ENCODE measurements around the gene SRCIN1.

The SRCIN1 gene

DNA sequence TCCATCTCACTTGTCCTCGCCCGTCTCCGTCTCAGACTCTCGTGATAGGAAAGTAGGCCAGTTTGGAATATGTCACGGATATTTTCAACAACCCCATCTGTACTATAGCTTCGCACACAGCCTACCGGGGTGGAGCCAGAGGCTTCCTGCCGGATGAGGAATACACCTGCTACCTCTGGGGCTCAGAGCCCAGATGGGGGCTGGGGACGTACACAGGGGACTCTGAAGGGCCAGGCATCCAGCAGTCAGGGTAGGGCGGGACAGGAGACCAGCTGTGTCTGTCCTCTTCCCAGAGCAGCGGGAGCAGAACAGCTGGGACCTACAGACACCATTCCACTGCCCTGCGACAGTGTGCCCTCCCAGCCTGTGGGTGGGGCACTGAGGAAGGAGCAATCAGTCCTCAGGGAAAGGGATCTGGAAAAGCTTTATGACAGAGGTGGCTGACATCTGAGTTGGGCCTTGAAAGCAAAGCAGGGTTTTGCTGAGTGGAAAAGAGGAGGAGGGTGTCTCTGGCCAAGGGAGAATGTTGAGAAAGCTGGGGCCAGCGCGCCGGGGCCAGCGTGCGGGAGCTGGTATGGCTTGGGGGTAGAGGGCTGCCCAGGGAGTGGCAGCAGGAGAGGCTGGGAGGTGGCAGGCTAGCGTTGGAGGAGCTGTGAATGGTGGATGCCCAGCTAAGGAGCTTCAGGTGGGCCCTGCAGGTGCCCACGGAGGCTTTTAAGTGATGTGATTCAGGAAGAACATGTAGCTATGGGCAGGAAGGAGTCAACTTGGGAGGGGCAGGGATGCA lies 11.5 kb upstream of the SRCIN1 start:
- FAIRE-seq = no peak

DNA sequence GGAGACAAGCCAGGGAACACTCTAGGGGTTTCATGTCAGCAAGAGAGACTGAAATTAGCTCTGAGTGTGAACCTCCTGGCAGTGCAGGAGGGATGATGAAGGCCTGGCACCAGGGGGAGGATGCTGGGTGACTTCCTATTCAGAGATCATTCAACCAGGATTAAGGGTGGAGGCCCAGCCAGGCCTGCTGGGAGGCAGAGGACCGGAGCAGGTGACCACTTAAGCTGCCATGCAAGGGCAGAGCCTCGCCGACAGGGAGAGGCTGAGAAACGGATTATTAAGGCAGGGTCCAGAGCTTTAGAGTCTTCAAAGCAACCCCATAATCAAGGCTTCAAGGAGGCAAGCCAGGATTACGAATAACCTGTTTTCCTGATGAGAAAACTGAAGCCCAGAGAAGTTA lies 10.6 kb upstream of the SRCIN1 start:
- FAIRE-seq = no peak

DNA sequence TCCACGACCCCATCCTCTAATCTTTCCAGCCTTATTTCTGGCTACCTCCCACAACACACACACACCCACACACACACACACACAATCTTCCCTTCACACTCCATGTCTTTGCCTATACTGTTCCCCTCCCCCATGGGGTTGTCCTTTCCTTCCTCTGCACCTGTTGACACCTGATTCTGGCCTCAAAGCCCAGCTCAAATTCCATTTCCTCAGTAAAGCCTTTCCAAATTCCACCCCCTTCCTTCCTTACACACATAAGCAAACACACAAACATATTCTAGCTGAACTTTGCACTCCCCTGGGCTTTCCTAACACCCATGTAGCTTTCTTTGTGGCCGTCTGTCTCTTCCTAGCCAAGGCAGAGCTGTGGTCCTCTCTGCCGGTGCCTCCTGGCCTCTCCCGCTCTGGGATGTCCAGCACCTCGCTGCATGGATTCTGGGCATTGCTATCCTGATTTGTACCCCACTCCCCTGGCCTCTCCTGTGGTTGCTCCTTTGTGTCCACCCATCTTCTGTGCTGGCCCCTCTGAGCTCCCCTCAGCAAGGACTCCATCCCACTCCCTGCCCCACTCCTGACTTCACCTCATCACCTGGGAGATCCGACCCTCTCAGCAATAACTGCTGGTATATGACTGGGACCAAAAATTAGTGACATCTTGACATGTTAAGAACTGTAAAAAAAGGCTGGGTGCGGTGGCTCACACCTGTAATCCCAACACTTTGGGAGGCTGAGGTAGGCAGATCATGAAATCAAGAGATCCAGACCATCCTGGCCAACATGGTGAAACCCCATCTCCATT lies 8.4 kb upstream of the SRCIN1 start:
- no peak for FAIRE-seq

DNA sequence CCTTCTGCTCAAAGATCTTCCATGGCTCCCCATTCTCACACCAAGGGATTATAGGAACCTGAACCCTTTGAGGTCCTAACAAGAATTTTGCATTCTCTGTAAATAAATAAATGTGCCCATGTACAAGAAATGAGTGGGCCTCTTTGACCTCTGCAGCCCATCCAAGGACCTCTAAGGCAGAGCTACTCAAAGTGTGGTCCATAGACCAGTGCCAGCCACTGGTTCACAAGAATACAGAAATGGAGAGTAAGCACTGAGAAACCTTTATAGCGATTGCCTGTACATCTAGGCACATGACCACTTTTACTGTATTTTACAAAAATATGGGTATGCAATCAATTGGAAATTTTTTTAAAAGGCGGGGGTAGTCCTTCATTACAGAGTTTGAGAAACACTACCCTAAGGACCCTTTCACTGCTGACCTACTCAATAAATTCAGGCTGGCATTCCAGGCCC lies 7.8 kb upstream of the SRCIN1 start:
- FAIRE-seq = no peak

GRCh38 chr17:38611872-38612376 lies 6.2 kb upstream of the SRCIN1 start:
- no peak for FAIRE-seq

GRCh38 chr17:38611070-38611786 lies 5.5 kb upstream of the SRCIN1 start:
- no peak for FAIRE-seq

DNA sequence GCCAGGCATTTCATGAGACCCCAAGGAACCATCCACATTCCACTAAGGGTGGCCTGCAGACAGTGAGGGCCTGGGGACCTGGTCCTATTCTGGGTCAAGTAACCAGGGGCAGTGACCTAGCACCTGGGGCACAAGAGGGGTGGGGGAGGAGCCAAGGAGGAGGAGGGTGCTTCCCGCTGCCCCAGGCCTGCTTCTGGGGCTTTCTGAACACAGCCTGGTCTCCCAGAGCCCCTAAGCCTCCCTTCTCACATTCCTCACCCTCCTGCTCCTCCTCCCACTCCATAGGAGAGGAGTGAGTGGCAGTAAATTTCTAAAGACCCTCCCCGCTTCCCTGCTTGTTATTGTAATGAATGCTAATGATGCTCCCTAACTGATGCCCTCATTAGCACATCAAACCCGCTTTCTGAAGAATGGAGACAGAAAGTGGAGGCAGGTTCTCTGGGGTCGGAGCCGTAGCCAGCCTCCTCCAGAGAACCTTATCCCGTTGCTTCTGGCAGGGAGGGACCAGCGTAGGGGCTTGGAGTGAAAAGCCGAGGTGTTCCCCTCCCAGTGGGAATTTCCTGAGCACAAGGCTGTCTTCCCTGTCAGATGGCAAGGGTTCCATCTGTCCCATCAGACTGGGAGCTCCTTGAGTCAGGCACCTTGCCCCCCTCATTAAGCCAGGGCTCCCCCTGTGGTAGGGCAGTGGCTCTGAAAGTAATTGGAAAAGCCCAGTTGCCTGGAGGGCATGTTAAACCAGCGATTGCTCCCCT lies 3.7 kb upstream of the SRCIN1 start:
- FAIRE-seq = no peak

- FAIRE-seq = no peak
Observed at GRCh38 chr17:38608648-38609047, 2.9 kb upstream of the SRCIN1 start.

DNA sequence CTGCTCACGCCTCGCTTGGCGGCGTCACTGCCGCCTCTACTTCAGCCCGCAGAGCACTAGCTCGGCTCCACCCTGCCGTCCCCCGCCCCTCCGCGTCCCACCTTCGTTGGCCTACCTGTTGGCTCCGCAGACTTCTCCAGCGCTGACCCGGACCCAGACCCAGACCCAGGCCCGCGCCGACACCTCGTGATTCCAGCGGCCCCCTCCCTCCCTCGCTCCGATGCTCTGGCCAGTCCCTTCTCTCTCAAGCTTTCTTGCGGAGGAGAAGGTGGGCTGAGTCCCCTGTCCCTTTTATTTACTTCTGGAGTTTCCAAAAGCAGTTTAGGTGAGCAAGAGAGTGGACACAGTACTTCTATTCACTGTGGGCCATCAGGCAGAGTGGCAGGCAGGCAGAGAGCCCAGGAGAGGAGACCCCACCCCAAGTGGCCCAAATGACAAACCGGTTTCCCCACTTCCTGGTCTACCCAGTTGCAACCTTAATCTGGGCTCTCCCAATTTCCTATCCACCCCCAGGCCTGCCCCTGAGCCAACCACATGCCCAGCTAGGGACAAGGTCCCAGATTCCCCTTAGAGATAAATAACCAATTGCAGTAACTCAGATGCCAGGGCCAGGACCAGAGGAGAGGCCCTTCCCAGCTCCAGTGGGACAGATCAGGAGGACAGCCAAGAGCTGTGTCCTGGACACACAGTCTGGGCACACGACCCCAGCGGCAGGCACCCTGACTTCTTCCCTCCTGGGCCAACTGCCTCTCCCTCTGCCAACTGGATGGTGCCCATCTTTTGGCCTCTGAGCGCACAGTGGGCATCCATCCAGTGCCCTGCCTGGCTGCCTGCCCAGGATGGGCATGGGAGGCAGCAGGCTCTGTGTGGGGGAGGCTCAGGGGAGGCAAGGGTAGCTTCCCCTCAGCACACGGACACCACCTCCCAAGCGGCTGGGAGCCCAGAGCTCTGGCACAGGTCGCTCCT lies 1.2 kb upstream of the SRCIN1 start:
- no peak for FAIRE-seq

DNA sequence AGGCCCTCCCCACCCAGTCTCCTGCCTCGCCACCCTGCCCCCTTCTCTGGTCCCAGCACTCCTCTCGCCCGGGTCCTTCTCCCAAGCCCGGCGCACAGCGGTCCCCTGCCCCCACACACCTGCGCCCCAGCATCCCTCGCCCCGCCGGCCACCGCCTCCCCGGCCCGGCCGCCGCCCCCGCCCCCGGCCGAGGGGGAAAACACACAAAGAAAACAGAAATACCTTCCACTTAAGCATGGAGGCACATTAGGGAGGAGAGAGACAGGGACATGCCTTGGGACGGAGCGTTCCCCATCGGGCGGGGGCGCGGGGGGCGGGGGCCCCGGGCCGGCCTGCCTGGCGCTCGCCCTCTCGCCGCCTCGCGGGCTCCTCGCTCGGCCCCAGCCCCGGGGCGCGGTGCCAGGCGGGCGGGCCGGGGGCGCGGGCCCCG lies 326 bp downstream of the SRCIN1 start:
- FAIRE-seq = no peak

GRCh38 chr17:38604479-38605403 lies 1.0 kb downstream of the SRCIN1 start:
- FAIRE-seq = no peak

DNA sequence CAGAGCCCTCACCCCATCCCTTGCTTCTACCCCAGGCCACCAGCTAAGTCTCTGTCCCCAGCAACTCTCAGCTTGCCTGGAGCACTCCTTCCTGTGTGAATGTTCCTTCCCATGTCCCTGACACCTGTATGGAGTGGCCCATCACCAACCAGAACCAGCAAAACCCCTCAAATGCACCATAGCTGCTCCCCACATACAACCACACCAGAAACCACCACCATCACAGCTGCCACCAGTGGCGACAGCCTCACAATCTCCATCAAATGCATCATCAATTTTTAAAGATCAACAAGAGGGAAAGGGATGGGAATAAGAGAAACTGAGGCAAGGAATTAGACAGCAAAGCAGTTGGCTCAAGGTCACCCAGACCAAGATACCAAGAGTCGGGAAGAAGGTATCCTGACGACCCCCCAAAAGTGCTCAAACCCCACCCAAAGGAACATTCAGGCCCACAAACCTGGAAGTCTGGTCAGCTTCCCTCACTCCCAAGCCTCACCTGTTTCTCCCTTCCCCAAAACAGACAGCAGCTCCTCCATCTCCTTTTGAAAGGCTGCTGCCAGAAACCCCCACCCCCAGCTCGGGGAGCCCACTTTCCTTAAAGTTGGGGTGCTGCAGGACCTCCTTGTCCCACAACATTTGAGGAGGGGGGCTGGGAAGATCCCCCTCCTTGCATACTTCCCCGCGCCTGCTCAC lies 1.8 kb downstream of the SRCIN1 start:
- no peak for FAIRE-seq

- no peak for FAIRE-seq
Observed at GRCh38 chr17:38602956-38603785, 2.6 kb downstream of the SRCIN1 start.

DNA sequence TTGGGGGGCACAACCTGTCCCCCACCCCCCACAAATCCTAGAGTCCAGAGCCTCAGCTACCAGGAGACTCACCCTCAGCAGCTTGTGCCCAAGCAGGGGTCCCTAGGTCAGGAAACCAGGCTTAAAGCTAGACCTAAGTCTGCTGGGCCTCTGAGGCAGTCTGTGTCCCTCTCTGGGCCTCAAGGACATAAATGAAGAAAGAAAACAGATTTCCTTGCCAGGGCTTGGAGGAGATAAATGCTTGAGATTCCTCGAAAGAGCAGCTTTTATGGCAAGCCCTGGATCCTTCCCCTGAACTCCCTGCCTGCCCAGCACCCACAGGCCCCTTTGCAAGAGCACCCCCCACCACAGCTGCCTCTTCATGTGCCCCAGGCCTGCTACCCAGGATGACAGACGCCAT lies 3.3 kb downstream of the SRCIN1 start:
- FAIRE-seq = no peak

DNA sequence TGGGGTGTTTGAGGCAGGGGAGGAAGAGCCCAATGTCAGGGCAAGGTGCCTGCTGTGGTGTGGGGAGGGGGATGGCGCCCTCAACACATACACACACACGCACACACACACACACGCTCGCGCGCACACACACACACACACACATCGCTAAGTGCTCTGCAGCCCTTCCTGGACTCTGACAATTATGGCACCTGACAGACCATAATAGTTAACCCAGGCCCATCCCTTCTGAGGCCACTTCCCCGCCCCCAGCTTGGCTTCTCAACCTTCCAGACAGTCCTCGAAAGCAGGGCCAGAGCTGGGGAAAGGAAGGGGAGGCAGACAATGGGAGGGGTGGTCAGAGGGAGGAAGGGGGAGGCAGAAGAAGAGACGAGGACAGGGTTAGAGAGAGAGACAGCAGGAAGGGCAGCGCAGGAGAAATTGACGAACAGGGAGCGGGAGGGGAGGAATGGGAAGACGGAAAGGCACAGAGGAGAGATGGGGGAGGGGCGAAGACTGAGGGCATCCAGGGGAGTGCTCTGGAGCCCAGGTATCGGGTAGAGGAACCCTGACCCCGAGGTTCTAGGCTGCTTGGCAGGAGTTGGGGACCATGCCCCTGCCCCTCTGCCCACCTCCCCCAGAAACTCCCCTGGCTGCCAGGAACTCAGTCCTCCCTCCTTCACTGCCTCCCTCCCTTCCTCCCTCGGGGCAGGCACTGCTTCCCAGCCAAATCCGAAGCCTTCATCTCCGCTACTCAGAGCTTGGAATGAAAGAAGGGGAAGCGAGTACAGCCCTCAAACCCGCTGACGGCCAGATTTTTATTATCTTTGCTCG lies 4.0 kb downstream of the SRCIN1 start:
- no peak for FAIRE-seq

DNA sequence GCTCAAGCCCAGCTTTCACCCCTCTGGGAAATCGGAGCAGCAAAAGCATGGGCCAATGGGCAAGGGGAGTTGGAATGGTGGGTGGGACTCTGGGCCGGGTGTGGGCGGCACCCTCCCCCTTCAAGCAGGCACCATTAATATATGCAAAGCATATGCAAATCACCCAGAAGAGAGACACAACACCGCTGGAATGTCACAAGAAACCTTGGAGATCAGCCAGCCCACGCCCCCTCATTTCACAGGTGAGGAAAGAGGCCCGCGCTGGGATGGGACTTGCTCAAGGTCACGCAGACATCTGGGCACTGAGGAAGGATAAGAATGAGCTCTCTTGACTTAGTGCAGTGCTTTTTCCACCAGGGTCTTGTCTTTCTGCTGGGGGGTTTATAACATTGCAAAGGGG lies 4.8 kb downstream of the SRCIN1 start:
- no peak for FAIRE-seq

- no peak for FAIRE-seq
Observed at GRCh38 chr17:38600416-38600815, 5.3 kb downstream of the SRCIN1 start.

Data from endometrium (tissue), 2 donors.